ENCODE measurements around the gene ELOVL6.
A peak's percentile ranks its signal among the peaks of the same experiment; 100 is the strongest.

ELOVL6 gene

DNA sequence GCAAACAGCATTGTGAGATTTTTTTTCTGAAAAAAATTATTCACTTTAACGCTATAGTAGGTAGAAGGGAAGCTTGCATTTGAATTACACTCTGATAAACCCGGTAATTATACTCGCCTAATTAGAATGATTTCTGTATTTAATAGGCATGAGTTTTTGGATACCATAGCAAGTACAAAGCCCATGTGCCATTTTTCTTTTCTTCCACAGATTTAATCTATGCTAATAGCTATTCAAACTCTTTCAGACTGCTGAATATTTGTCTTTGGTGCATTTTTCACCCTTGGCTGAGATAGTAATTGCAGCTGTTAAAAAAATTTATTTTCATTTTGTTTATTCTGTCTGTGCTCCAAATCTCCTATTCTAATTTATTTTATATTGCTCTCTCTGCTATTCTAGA is 172.7 kb downstream of the ELOVL6 start:
- no peak for DNase-seq (ENCODE audit: low spot score)

DNA sequence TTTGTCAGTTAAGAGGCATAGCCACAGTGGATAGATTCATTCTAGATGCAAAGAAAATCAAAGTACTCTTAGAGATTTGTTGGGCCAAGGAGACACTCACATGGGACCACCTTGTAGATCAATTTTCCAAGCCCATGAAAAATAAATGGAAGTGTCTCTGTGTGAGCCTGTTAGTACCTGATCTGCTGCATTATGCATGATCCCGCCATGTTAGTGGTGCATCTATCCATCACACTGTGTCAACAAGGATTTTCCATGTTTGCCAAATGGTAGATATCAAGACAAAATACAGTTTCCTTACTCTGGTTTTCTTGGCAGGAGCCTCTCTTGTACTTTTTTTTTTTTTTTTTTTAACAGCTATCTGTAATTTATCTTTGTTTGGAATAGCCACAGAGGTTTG is 173.4 kb downstream of the ELOVL6 start:
- no peak for DNase-seq (ENCODE audit: low spot score)

DNA sequence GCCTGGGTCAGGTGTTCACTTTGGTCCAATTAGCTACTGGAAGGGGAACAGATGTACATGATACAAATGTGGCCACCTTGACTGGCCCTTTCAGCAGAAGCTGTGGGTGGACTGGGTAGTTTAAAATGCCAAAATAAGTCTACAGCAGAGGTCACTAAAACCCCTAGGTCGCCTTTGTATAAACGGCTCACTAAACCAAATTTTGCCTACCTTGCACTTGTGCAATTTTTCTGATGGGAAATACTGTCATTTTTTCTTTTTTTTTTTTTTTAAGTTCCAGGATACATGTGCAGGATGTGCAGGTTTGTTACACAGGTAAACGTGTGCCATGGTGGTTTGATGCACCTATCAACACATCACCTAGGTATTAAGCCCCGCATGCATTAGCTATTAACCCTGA is 176.0 kb downstream of the ELOVL6 start:
- no peak for DNase-seq (ENCODE audit: low spot score)

DNA sequence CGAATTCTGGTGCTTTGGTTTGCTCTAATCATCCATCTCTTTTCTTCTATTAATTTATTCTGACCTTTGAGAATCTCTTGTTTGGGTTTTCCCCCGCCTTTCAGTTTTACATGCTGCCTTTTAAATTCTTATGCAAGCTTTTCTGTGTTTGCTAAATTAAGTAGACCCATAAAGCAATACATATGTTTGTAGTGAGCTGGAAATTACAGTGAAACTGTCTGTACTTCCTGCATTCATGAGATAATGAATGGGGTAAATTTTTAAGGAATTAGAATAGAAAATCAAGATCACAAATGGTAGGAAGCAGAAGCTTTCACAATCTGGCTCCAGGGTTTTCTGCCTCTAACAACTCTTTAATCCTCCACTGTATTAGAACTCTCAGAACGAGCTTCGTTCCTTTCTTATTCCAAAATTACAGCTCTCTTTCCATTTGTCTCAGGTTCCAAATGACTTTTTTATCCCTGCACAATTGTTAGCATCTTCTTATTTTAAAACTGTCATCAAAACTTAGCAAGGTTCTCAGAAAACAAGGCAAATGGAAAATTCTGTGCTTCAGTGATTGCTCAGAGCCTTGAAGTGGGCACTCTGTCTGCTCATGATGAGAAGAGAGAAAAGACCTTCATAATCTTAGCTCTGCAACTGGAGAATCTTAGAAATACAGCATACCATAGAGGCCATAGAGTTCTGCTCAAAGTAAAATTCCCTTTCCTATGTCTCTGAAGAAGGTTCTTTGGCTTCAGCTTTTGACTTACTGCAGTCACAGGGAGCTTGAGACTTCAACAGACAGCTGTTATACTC is 177.6 kb downstream of the ELOVL6 start:
- DNase-seq (ENCODE audit: low spot score): no peak

DNA sequence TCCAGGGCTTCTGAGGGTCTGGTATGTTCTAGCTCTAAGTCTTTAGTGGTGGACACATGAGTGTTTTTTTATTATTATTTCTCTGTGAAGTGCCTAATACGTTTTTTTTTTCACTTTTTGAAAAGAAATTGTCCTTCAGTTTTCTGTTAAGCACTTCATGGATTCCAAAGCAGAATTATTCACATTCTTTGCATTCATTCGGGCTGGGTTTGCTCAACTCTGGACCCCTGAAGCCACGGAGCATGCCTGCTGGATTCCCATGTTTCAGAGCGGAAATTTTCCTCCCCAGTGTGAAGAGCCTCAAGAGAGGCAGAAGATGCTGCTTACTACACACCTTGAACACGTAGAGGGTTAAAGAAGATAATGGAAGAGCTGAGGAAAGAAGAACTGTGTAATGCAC is 178.3 kb downstream of the ELOVL6 start:
- no peak for DNase-seq (ENCODE audit: low spot score)

DNA sequence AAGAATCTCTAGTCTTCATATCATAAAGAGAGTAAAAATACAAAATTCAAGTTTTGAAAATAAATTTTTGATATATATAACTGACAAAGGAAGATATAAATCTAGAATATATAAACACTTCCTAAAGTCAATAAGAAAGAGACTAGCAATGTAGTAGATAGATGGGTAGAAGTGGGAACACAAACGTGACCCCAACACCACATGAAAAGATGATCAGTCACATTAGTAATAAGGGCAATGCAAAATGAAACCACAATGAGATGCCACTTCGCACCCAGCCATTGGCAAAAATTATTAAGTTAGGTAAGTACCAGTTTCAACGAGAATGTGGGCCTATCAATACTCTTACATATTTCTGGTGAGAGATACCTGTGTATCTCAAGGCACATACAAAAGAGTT is 179.3 kb downstream of the ELOVL6 start:
- DNase-seq (ENCODE audit: low spot score): no peak

DNA sequence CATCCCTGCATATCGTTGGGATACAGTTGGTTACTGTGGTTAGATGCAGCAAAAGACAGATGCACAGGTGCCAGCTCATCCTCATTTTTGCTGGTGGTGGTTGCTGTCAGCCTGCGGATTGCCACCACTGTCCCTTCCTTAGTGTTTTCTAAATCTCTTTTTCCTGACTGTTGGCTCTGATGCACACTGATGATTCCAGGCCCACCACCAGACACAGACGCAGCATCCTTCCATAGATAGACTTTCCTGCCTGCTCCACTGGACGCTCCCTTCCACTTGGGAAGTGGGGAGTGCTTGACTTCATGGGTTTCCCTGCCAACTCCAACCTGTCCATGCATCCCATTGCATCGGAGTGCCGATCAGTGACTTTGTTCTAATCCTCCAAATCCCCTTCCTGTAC is 184.2 kb downstream of the ELOVL6 start:
- DNase-seq (ENCODE audit: low spot score): no peak

DNA sequence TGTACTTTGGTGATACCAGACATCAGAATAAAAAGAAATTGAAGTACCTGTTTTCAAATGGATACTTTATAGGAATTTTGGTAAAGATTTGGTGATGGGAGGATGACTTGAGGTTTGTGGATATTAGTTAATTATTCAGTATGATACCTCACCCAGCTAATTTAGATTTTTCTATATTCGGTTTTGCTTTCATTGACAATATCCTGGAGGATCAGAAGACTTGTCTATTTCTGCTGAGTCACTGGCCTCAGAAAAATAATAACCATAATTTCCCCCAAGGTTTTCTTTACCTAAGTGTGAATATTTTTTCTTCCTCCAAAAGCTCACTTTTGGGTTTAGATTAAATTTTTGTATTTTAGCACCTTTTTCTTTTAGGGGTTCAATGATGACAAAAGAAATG is 185.5 kb downstream of the ELOVL6 start:
- no peak for DNase-seq (ENCODE audit: low spot score)

DNA sequence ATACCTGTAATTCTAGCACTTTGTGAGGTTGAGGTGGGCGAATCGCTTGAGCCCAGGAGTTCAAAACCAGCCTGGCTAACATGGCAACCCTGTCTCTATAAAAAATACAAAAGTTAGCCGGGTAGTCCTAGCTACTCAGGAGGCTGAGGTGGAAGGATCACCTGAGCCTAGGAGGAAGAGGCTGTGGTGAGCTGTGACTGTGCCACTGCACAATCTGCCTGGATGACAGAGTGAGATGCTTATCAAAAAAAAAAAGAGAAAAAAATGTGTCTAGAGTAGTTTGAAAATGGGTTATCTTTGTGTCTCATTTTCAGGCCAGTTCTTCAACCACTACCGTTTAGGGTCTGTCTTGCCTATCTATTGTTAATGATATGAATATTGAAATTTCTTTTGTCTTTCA is 187.6 kb downstream of the ELOVL6 start:
- no peak for DNase-seq (ENCODE audit: low spot score)

DNA sequence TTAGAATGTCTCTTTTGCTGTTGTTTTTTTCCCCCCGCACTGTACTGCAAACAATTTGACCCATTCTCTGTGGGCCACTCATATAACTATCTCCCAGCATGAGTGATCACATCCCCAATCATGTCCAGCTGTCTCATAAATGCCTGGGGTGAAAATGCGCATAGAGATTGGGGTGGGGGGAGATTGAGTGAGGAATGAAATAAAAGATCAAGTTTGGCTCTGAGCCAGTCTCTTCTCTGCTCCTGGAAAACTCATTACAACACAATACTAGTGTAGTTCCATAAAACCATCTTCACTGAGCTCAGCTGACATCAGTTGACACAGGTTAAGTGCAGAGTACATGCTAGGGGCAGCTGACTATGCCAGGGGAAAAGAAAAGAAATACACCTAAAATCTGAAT is 188.9 kb downstream of the ELOVL6 start:
- DNase-seq (ENCODE audit: low spot score): no peak

DNA sequence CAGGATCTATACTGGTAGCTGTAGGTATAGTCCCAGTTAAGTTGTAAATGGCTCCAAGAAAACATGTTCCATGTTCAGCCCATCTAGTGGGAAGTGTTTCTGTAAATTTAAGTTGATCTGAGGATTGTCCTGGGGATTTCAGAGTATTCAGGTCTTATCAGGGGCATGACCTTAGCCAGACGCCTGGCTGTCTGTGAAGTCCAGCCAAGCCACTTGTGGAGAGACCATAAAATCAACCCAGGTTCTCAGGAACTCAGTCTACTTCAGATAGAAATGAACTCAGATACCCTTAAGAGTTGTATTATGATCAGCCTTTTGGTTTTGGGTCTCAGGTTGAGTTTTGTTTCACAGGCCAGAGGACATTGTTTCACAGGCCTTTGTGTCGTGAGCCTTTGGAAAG is 189.9 kb downstream of the ELOVL6 start:
- no peak for DNase-seq (ENCODE audit: low spot score)

DNA sequence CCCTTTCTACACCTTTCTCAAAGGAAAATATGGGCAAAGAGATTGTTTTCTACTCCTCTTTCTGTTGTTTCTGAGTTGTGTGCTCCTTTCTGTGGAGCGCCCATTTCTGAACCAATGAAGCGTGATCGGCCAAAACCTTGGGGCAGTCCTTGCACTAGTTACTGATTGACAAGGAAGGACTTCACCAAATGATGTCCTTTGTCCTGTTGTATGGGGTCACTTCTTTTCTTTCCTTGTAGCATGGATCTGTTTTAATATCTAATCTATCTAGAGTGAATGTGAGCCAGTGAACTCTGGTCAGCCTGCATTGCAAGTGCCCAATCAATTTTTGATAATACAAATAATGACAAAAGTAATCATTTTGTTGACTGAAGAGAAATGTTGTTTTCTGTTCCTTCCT is 191.2 kb downstream of the ELOVL6 start:
- no peak for DNase-seq (ENCODE audit: low spot score)

DNA sequence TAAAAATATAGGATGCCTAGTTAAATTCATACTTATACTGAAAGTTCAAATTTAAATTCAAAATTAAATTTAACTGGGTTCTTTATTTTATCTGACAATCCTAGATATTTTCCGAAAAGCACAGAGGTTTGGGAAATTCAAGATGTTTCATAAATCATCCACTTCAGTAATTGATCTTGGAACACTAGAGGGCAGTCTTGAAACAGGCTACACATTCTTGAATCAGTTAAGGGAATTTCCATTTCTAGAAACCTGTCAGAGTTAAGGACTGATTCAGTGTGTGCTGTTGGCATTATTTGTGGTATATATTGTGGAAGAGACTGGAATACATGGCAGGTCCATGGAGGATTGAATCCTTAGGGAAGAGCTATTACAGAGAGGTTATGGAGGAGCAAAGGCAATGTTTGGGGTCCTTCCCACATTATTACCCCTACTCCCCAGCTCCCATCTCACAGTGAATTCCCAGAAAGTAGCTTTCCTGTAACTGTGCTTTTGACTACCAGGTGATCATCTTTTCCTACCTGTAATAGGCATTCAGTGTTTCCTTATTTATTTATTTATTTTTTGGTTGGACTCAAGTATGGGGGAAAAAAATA is 192.9 kb downstream of the ELOVL6 start:
- no peak for DNase-seq (ENCODE audit: low spot score)

DNA sequence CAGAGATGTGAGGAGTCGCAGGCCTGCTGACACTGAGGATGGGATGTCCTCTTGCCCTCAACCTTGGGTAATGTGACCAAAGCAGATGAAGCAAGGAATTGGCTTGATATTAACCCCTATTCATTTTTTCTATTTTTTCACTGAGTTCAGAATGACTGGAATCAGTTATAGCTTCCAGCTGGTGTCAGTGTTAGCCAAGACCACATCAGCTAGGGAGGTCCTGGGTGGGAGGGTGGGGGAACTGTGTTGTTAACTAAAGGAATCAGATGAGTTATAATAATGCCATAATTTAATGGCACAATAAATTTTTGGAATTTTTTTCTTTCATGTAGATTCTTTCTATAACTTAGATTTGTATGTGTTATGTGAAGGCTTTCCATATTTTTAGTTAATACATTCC is 193.9 kb downstream of the ELOVL6 start:
- DNase-seq (ENCODE audit: low spot score): no peak

DNA sequence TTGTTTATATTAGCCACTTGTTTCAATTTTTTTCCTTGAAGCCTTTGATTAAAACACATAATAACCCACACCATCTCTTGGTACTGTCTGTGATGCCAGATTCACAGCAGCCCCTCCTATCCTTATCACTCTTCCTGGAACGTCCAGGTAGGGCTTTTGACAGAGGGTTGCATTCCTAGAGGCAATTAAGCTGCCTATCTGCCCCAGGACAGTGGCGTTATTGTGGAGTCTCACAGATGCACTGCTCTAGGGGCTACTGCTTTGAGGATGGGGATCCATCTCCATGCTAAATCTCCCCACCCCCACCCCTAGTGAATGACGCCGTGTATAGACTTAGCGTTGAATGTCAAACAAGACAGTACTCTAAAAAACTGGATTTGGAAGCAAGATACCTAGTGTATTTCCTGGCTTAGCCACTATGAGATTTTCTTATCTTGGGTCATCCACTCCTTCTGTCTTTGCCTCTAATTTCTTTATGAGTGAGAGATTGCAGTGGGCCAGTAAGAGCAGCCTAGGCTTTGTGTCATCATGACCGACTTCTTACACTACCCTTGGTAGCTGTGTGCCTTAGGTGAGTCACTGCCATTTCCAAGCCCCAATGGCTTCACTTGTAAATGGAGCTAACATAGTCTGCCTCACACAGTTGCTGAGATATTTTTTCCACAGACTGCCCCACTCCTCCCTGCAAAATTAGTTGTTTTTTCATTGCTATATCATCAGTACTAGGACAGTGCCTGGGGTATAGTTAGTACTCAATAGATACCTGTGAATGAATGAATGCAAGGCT is 194.8 kb downstream of the ELOVL6 start:
- DNase-seq (ENCODE audit: low spot score): no peak

DNA sequence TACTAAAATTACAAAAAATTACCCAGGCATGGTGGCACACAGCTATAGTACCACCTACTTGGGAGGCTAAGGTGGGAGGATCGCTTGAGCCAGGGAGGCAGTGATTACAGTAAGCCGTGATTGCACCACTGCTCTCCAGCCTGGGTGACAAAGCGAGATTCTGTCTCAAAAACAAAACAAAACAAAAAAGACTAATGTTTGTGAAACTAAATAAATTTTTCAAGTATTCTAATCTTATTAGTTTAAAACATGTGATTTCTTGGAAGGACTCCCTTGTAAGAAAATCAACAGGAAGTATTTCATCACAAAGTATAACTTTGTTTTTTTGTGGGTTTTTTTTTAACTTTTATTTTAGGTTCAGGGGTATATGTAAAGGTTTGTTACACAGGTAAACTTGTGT is 196.1 kb downstream of the ELOVL6 start:
- DNase-seq (ENCODE audit: low spot score): no peak

DNA sequence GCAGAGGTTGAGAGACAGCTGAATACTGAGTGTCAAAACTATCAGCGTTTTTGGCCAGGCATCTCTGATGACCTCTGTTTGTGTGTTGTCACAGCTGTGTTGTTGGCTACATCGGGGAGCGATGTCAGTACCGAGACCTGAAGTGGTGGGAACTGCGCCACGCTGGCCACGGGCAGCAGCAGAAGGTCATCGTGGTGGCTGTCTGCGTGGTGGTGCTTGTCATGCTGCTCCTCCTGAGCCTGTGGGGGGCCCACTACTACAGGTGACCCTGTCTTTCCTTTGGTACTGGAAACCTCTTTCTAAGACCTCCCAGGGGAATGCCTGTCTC is 198.9 kb downstream of the ELOVL6 start:
- DNase-seq (ENCODE audit: low spot score): no peak

DNA sequence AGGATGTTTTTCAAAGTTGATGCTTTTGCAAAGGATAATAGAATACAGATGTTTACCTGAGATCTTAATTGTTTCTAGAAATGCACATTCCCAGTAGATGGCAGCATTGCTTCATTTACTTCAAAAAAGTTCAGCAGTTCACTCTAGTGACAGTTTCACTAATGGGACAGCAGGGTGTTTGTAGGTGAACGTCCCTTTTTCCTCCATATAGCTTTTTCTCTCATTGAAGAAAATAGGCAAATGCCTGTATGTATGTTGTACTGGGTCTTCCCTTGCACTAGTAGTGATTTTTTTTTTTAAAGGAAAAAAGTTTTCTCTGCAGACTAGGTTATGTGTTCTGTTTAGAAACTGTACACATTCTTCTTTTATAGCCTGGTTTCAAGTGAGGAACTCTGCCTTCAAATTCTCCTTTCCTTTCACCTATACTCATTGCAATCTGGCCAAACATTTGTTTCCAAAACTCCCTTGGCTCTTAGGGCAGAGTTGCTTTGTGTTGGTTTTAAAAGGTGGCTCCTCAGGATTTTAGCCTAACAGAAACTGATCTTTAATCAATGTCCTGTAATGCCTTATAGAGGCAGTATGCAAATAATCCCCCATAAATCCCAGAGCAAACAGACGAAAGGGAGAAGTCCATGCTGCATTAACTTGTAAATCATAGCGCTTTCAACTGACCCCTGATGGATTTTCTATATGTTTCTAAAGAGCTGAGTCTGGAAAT is 199.4 kb downstream of the ELOVL6 start:
- peak; percentile 11 for DNase-seq (ENCODE audit: low spot score)

DNA sequence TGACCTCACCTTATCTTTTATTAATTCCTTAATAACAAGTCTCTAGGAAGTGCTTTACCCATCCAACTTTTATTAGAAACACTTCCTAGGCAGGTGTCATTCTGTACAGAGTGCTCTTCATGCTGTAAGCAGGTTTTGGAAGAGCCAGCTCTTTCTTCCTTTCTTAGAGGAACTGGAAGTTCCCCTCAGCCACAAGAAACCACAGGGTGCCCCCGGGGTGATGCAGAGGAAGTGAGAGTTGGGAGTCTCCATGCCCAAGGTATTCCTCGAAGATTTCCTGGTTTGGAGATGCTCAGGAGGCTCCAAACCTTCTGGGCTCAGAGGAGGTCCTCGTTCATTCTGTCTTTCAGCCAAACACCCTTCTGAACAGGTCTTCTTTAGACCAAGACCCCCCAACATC is 201.9 kb downstream of the ELOVL6 start:
- no peak for DNase-seq (ENCODE audit: low spot score)

Data from HuH-7.5 (cell line).